PC-3 (cell line): ENCODE data around the gene LMNTD1.

ENCODE experiments used
- EZH2 ChIP-seq: fragments of 300-600 bp; sonication (generic); IDR thresholded peaks from one replicate; pipeline ENCODE4 v1.6.1; 2017; ENCODE audit warnings: antibody characterized with exemption, mild to moderate bottlenecking, low read length; ENCODE audit not compliant: unreplicated experiment
- EZH2phosphoT487 ChIP-seq: fragments of 300-600 bp; sonication (generic); IDR thresholded peaks from 2 replicates; pipeline ENCODE4 v1.6.1; 2018; ENCODE audit warnings: mild to moderate bottlenecking, antibody characterized with exemption, low read length, borderline replicate concordance
- TF ChIP-seq, protein P1 (sequence below): fragments of 300-600 bp; sonication (generic); conservative IDR thresholded peaks from 2 replicates; pipeline ENCODE4 v1.5.1; 2017; ENCODE audit warnings: antibody characterized with exemption, low read depth, mild to moderate bottlenecking, low read length

DNA sequence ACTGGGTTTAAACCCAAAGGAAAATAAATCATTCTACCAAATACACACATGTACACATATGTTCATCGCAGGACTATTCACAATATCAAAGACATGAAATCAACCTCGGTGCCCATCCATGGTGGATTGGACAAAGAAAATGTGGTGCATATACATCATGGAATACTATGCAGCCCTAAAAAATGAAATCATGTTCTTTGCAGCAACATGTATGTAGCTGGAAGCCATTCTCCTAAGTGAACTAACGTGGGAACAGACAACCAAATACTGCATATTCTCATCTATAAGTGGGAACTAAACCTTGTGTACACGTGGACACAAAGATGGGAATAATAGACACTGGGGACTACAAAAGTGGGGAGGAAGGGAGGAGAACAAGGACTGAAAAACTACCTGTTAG, 96.6 kb downstream of the LMNTD1 start:
- TF ChIP-seq, protein P1, sequence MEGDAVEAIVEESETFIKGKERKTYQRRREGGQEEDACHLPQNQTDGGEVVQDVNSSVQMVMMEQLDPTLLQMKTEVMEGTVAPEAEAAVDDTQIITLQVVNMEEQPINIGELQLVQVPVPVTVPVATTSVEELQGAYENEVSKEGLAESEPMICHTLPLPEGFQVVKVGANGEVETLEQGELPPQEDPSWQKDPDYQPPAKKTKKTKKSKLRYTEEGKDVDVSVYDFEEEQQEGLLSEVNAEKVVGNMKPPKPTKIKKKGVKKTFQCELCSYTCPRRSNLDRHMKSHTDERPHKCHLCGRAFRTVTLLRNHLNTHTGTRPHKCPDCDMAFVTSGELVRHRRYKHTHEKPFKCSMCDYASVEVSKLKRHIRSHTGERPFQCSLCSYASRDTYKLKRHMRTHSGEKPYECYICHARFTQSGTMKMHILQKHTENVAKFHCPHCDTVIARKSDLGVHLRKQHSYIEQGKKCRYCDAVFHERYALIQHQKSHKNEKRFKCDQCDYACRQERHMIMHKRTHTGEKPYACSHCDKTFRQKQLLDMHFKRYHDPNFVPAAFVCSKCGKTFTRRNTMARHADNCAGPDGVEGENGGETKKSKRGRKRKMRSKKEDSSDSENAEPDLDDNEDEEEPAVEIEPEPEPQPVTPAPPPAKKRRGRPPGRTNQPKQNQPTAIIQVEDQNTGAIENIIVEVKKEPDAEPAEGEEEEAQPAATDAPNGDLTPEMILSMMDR = no peak
- TF ChIP-seq EZH2phosphoT487 (no peak), EZH2 (no peak)
